Nephron progenitor cell (in vitro differentiated cells): ENCODE measurements around the gene PDIA6.
"Not testable (repeated sequence)": the region's sequence is repeated elsewhere in the genome, so short reads cannot be mapped to it uniquely, and the experiment has no call there.

ENCODE experiments used
- DNase-seq: peaks from one replicate; pipeline ENCODE4 v3.0.0; 2021
- H3K27ac Mint-ChIP-seq: 2 replicates; pipeline ENCODE4 v1.8.0; 2021; ENCODE audit warnings: mild to moderate bottlenecking, moderate library complexity, mixed read lengths
- H3K27me3 Mint-ChIP-seq: 2 replicates; pipeline ENCODE4 v1.8.0; 2021; ENCODE audit warnings: mild to moderate bottlenecking, low read depth, mixed read lengths; ENCODE audit not compliant: poor library complexity
- H3K36me3 Mint-ChIP-seq: 2 replicates; pipeline ENCODE4 v1.8.0; 2021; ENCODE audit warnings: low read depth, mixed read lengths
- H3K4me1 Mint-ChIP-seq: 2 replicates; pipeline ENCODE4 v1.8.0; 2021; ENCODE audit warnings: mixed read lengths
- H3K4me3 Mint-ChIP-seq: 2 replicates; pipeline ENCODE4 v1.8.0; 2021; ENCODE audit warnings: mild to moderate bottlenecking, moderate library complexity, mixed read lengths
- H3K9me3 Mint-ChIP-seq: 2 replicates; pipeline ENCODE4 v1.8.0; 2021; ENCODE audit warnings: mild to moderate bottlenecking, moderate library complexity, mixed read lengths
- TF ChIP-seq, protein P1 (sequence below): fragments of 200-600 bp; sonication (generic); IDR thresholded peaks from 2 replicates; pipeline ENCODE4 v1.5.0; 2021; ENCODE audit warnings: antibody characterized with exemption

The PDIA6 gene

DNA sequence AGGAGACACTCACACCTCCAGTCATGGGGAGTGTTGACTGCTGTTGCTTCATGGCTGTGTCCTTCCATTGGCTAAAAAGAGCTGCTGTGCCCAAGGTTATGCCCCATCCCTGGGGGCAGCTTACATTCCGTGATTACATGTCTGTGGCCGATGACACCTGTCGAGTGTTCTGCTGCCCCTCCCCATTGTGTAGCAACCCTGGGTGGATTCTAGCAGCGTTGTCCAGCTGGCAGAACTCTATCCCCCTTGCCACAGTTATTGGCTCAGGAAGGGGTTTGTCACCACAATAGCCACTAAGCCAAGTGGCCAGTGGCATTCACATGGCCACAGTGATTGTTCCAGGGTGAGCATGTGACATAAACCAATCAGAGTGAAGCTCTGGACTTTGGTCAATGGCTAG lies 11.6 kb upstream of the PDIA6 start:
- H3K4me3 Mint-ChIP-seq = no peak overlapping the region
- TF ChIP-seq, protein P1, sequence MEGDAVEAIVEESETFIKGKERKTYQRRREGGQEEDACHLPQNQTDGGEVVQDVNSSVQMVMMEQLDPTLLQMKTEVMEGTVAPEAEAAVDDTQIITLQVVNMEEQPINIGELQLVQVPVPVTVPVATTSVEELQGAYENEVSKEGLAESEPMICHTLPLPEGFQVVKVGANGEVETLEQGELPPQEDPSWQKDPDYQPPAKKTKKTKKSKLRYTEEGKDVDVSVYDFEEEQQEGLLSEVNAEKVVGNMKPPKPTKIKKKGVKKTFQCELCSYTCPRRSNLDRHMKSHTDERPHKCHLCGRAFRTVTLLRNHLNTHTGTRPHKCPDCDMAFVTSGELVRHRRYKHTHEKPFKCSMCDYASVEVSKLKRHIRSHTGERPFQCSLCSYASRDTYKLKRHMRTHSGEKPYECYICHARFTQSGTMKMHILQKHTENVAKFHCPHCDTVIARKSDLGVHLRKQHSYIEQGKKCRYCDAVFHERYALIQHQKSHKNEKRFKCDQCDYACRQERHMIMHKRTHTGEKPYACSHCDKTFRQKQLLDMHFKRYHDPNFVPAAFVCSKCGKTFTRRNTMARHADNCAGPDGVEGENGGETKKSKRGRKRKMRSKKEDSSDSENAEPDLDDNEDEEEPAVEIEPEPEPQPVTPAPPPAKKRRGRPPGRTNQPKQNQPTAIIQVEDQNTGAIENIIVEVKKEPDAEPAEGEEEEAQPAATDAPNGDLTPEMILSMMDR = no peak
- H3K27me3 Mint-ChIP-seq = peaks cover 34% of the 10 kb centered on the region
- H3K9me3 Mint-ChIP-seq = no peaks in the 10 kb centered on the region
- H3K36me3 Mint-ChIP-seq = no peaks in the 10 kb centered on the region
- DNase-seq = no peak
- H3K27ac Mint-ChIP-seq = no peak overlapping the region
- H3K4me1 Mint-ChIP-seq = peaks cover 6% of the 10 kb centered on the region

DNA sequence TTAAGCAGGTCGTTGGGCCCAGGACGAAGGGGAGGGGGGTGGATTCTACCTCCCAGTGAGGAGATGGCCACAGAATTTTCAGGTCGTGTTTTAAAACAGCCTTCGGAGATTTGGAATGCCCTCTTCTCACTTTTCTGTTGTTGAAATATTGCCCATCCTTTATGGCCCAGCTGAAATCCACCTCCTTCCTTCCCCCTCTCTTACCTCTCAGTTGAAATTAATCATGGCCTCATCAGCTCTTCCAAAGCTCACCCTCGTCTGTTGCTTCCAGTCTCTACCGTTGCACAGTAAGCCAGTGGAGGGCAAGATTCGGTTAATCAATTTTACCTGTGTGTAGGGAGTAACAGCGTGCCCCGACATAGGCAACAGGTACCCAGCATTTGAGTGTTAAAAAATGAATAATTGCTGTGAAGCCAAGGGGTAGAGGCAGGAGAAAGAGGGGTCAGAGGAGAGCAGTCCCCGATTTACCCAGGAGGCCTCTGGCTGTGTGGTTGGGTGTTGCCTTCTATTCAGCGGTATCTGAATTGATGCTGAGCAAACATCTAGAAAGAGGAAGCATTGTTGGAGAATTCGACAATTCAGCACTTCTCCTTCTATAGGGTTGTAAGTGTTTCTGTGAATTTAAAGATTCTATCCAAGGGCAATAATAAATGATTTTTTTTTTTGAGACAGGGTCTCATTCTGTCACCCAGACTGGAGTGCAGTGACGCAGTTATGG lies 8.6 kb upstream of the PDIA6 start:
- Mint-ChIP-seq H3K27me3 (peaks cover 19% of the 10 kb centered on the region), H3K9me3 (no peaks in the 10 kb centered on the region), H3K27ac (no peak overlapping the region), H3K4me3 (no peak overlapping the region), H3K36me3 (no peaks in the 10 kb centered on the region), H3K4me1 (peaks cover 12% of the 10 kb centered on the region)
- TF ChIP-seq, protein P1 = no peak
- no peak for DNase-seq

DNA sequence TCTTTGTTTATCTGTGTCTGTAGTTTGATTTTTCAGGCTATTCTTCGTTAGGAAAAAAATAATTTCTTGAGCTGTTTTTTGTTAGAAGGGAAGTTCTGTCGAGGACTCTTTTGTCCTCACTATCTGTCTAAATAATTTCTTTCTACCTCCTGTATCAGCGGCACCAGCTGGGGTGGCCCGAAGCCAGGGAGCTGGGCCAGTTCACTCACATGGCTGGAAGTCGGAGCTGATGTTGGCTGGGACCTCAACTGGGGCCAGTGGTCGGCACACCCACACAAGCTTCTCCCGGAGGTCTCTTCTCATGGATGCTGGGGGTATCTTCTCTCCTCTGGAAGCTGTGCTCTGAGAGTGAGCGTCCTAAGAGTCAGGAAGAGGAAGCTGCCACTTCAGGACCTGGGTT lies 8.0 kb upstream of the PDIA6 start:
- no peak overlapping the region for H3K4me3 Mint-ChIP-seq
- TF ChIP-seq, protein P1 = no peak

DNA sequence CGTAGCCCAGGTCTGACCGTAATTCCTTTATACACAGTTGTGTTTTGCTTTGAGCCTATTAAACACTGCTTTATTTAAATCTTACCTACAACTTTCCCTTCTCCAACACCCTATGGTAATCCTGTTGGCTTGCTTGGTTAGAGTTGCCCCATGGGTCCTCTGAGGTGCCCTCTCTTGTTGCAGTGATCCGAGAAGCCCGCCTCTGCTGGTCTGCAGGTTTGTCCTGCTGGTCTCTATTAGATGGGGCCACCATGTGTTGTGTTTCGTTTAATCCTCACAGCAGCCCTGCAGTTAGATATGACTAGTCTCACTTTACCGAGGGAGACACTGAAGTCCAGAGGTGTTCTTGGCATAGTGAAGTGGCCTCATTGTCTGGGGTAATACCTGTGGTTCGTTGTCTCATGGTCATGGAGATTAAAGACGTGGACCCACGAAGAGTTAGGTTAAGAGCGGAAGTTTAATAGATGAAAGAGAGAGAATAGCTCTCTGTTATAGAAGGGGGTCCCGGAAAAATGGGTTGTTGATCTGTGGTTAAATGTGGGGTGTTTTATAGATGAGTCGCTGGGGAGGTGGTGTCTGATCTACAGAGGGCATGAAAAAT lies 7.2 kb upstream of the PDIA6 start:
- Mint-ChIP-seq H3K36me3 (no peaks in the 10 kb centered on the region), H3K27me3 (peaks cover 10% of the 10 kb centered on the region), H3K9me3 (no peaks in the 10 kb centered on the region), H3K27ac (no peak overlapping the region), H3K4me1 (peaks cover 14% of the 10 kb centered on the region), H3K4me3 (no peak overlapping the region)
- no peak for DNase-seq
- TF ChIP-seq, protein P1 = no peak

More for the DNA sequence above, 8.0 kb upstream of the PDIA6 start:
- Mint-ChIP-seq H3K27ac (no peak overlapping the region), H3K27me3 (peaks cover 17% of the 10 kb centered on the region), H3K4me1 (peaks cover 12% of the 10 kb centered on the region), H3K36me3 (no peaks in the 10 kb centered on the region), H3K9me3 (no peaks in the 10 kb centered on the region)
- DNase-seq = no peak

DNA sequence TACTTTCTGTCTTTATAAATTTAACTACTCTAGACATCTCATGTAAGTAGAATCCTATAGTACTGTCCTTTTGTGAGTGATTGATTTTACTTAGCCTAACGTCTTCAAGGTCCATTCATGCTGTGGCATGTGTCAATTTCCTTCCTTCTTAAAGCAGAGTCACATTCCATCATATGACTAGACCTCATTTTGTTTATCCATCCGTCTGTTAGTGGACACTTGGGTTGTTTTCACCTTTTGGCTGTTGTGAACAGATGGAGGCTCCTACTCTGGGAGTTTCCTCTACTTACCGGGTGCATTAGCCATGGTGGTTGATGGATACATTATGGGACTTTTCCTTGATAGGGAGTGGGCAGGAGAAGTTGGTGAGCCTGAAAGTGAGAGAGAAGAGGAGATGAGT lies 6.4 kb upstream of the PDIA6 start:
- Mint-ChIP-seq H3K4me3 (no peak overlapping the region), H3K27ac (no peak overlapping the region), H3K4me1 (peaks cover 22% of the 10 kb centered on the region), H3K27me3 (peaks cover 8% of the 10 kb centered on the region), H3K9me3 (no peaks in the 10 kb centered on the region), H3K36me3 (no peaks in the 10 kb centered on the region)
- TF ChIP-seq, protein P1 = no peak
- no peak for DNase-seq

DNA sequence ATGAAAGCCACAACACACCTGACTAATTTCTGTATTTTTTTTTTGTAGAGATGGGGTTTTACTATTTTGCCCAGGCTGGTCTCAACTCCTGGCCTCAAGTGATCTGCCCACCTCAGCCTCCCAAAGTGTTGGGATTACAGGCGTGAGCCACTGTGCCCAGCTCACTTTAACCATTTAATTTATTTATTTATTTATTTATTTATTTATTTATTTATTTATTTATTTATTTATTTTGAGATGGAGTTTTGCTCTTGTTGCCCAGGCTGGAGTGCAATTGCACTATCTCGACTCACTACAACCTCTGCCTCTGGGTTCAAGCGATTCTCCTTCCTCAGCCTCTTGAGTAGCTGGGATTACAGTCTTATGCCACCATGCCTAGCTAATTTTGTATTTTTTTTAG lies 5.7 kb upstream of the PDIA6 start:
- not testable (repeated sequence) for H3K36me3 Mint-ChIP-seq

More for the DNA sequence above, 5.7 kb upstream of the PDIA6 start:
- not testable (repeated sequence) for H3K27ac Mint-ChIP-seq, DNase-seq, H3K27me3 Mint-ChIP-seq, H3K4me3 Mint-ChIP-seq, H3K9me3 Mint-ChIP-seq
- peaks cover 25% of the 10 kb centered on the region for H3K4me1 Mint-ChIP-seq
